Astrocyte (in vitro differentiated cells and primary cell): ENCODE measurements around the gene METTL21A.

Source experiments
- EZH2 ChIP-seq: IDR thresholded peaks from 2 replicates; pipeline ENCODE4 v1.6.1; 2012; ENCODE audit warnings: mild to moderate bottlenecking, low read length, inconsistent platforms; ENCODE audit not compliant: insufficient read depth
- TF ChIP-seq, protein P1 (sequence below): IDR thresholded peaks from 2 replicates; pipeline ENCODE4 v1.5.1; 2011; ENCODE audit warnings: low read depth, mild to moderate bottlenecking, inconsistent platforms, low read length, moderate library complexity; ENCODE audit not compliant: insufficient read depth

DNA sequence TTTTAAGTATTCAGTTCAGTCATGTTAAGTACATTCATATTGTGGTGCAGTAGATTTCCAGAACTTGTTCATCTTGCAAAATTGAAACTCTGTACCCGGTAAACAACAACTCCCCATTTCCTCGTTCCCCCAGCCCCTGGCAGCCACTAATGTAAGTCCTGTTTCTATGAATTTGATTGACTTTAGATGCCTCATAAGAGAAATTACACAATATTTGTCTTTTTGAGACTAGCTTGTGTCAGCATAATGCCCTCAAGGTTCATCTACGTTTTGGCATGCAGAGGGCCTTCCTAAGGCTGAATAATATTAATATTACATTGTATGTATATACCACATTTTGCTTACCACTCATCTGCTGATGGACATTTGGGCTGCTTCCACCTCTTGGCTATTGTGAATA, 30.9 kb downstream of the METTL21A start:
- TF ChIP-seq, protein P1, sequence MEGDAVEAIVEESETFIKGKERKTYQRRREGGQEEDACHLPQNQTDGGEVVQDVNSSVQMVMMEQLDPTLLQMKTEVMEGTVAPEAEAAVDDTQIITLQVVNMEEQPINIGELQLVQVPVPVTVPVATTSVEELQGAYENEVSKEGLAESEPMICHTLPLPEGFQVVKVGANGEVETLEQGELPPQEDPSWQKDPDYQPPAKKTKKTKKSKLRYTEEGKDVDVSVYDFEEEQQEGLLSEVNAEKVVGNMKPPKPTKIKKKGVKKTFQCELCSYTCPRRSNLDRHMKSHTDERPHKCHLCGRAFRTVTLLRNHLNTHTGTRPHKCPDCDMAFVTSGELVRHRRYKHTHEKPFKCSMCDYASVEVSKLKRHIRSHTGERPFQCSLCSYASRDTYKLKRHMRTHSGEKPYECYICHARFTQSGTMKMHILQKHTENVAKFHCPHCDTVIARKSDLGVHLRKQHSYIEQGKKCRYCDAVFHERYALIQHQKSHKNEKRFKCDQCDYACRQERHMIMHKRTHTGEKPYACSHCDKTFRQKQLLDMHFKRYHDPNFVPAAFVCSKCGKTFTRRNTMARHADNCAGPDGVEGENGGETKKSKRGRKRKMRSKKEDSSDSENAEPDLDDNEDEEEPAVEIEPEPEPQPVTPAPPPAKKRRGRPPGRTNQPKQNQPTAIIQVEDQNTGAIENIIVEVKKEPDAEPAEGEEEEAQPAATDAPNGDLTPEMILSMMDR: no peak
- no peak for TF ChIP-seq EZH2
